ENCODE data around the gene TUT1. TPM values are rescaled to one million over a fixed set of nuclear protein-coding genes. Genes with fewer than 3 reads are reported as not detected.
A peak's percentile ranks its signal among the peaks of the same experiment; 100 is the strongest.

Gene TUT1
- total RNA-seq, 1 experiment from 2014 or later, result 20.7 TPM

DNA sequence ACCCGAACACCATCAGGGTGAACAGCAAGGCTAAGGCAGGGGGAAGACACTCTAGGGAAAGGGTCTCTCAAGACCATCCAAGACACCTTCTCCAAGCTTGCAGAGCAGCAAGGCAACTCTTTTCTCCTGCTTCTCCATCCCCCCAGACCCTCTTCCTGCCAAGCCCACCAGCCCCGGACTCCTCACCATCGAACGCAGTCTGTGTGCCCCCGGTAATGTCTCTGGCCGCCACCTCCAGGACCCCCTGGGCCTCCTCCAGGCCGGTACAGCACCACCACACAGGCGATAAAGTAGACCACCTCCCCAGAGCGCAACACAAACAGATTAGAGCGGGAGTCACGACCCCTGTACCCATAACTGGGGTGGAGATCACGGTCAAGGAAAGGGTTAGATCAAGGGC, 17.5 kb upstream of the TUT1 start:
- Histone ChIP-seq H3T11ph (ENCODE audit: low read length) (no peak overlapping the region), H3K4me2 (ENCODE audit: insufficient read depth, insufficient read length, low read length) (no peak overlapping the region), H3K4me1 (ENCODE audit: insufficient read depth, low read length) (no peaks in the 10 kb centered on the region), H2BK12ac (ENCODE audit: insufficient read length, low read depth, low read length) (no peak overlapping the region), H2BK20ac (ENCODE audit: low read depth, low read length, poor library complexity, severe bottlenecking) (no peak overlapping the region), H3K14ac (ENCODE audit: insufficient read depth, low read length) (no peak overlapping the region), H4K20me1 (ENCODE audit: control insufficient read depth, insufficient read depth, insufficient read length) (peaks cover 2% of the 10 kb centered on the region), H3K79me2 (ENCODE audit: insufficient read depth, low read length) (no peaks in the 10 kb centered on the region), H2BK15ac (ENCODE audit: low read depth, low read length) (no peak overlapping the region), H4K8ac (replicated peaks; ENCODE audit: insufficient read length, low read depth, low read length) (no peak overlapping the region), H3K9me3 (ENCODE audit: control insufficient read depth, low read depth, low read length) (no peaks in the 10 kb centered on the region), H3K79me1 (ENCODE audit: insufficient read depth, low read depth, low read length, poor library complexity, severe bottlenecking) (no peaks in the 10 kb centered on the region), H3K4ac (ENCODE audit: low read depth, low read length) (no peak overlapping the region), H3K27ac (ENCODE audit: insufficient read length, low read depth, low read length) (no peak overlapping the region), H4K5ac (ENCODE audit: insufficient read length, low read depth, low read length) (no peak overlapping the region), H3K9ac (ENCODE audit: extremely low read depth, insufficient read length, low read length) (no peak overlapping the region), H2AK5ac (ENCODE audit: insufficient read length, low read length) (no peak overlapping the region), H2BK5ac (ENCODE audit: insufficient read length, low read length) (no peak overlapping the region), H3K23me2 (ENCODE audit: insufficient read length, low read depth, low read length, poor library complexity, severe bottlenecking) (peaks cover 13% of the 10 kb centered on the region), H2BK120ac (ENCODE audit: low read depth, low read length, poor library complexity, severe bottlenecking) (no peak overlapping the region), H3K56ac (ENCODE audit: insufficient read length, low read depth, low read length) (no peak overlapping the region), H2AFZ (ENCODE audit: low read length) (no peak overlapping the region), H3K18ac (ENCODE audit: insufficient read length, low read depth, low read length) (no peak overlapping the region), H4K91ac (ENCODE audit: insufficient read length, low read depth, low read length) (no peak overlapping the region), H3K27me3 (ENCODE audit: insufficient read depth, low read length) (peaks cover under 1% of the 10 kb centered on the region; the same call in 1 of the 2 replicates), H3K23ac (ENCODE audit: insufficient read length, low read depth, low read length) (no peak overlapping the region)
- whole genome bisulfite sequencing (ENCODE audit: extremely low coverage, insufficient read length, low lambda C conversion rate), result no CpG with 5 or more reads among the region's 12 CpGs
- Mint-ChIP-seq H3K9me3 (no peaks in the 10 kb centered on the region), H3K27me3 (ENCODE audit: low read depth) (peaks cover 13% of the 10 kb centered on the region), H3K4me1 (peaks cover 31 to 59% of the 10 kb centered on the region in 2 experiments), H3K4me3 (peak overlapping the region in 1 of 2 experiments; percentile 8; a peak in 1 of 5 replicates), H3K36me3 (ENCODE audit: insufficient read depth in 1 of 3, low read depth in 3 of 3) (peaks cover 2 to 20% (median 5%) of the 10 kb centered on the region in 3 experiments; a peak in 6 of 7 replicates), H3K27ac (no peak overlapping the region)
- DNase-seq, result no peak
- TF ChIP-seq CTCF (conservative IDR thresholded peaks at IDR 0.05), result no peak

Data from H9 (cell line).